K562 (cell line): ENCODE results near the gene ARFGAP1. TPM values are rescaled to one million over a fixed set of nuclear protein-coding genes. Genes with fewer than 3 reads are reported as not detected.
A peak's percentile ranks its signal among the peaks of the same experiment; 100 is the strongest.

ENCODE experiments used
- ATAC-seq: fragments of 200-7000 bp; cut with Tn5 transposase; 3 replicates; pipeline ENCODE4 v1.9.1; 2020; ENCODE audit warnings: moderate library complexity
- BruUV-seq: library from RNA; stranded (reverse); fragments of 400-500 nt; replicated peaks from 2 replicates; lab custom pipeline; 2021; lab: Mats Ljungman, UMichigan
- CTCF ChIA-PET: fragments of 300-600 bp; formaldehyde crosslinking; extraction: SDS; loops from one replicate; lab custom pipeline; 2021; ENCODE audit warnings: low intra/inter-chr PET ratio; lab: Yijun Ruan, JAX
- POLR2A ChIA-PET: fragments of 300-600, 350-650 bp; sonication (Branson Sonifier 250); formaldehyde crosslinking; extraction: SDS; loops from one replicate; lab custom pipeline; 2021; ENCODE audit warnings: antibody characterized with exemption, inconsistent platforms; lab: Yijun Ruan, JAX
- DNase-seq, 4 experiments: peaks; one replicate each; pipeline versions ENCODE4 v3.0.0 to v3.0.0-alpha.2; 2011 to 2018; ENCODE audit warnings: low spot score in 3 of 4, mixed read lengths in 3 of 4; ENCODE audit errors: extremely low read depth in 1 of 4
- FAIRE-seq: peaks from 2 replicates; lab custom pipeline; 2011; peaks lifted over from hg19 to GRCh38; lab: Jason Lieb, UNC
- H2AFZ ChIP-seq: 2 replicates; pipeline ENCODE4 v1.6.0; 2011; ENCODE audit warnings: low read depth, low read length, control low read depth, inconsistent platforms
- H3K27ac ChIP-seq: fragments of 200-600 bp; 3 replicates; pipeline ENCODE4 v1.8.0; 2011; ENCODE audit warnings: low read depth, mild to moderate bottlenecking, control low read depth, inconsistent platforms, low read length, moderate library complexity, mixed read lengths; ENCODE audit errors: extremely low read depth
- H3K27me3 ChIP-seq, 2 experiments: fragments of 300-600 bp in 1 of 2; 2 replicates in 1 of 2; 3 replicates in 1 of 2; pipeline versions ENCODE4 v1.6.0 to v1.8.0; 2011; ENCODE audit warnings: inconsistent platforms in 2 of 2, low read length in 2 of 2, mild to moderate bottlenecking in 1 of 2, mixed read lengths in 1 of 2, moderate library complexity in 1 of 2; ENCODE audit not compliant: control insufficient read depth in 2 of 2, insufficient read depth in 2 of 2
- H3K36me3 ChIP-seq: fragments of 300-600 bp; 3 replicates; pipeline ENCODE4 v1.8.0; 2011; ENCODE audit warnings: mild to moderate bottlenecking, low read length, inconsistent platforms; ENCODE audit not compliant: control insufficient read depth, insufficient read depth
- H3K4me1 ChIP-seq, 2 experiments: fragments of 200-600 bp in 1 of 2; replicated peaks in 1 of 2; 2 replicates in 1 of 2; 3 replicates in 1 of 2; pipeline versions ENCODE4 v1.5.1 to v1.8.0; 2011; ENCODE audit warnings: inconsistent platforms in 2 of 2, low read length in 2 of 2, mild to moderate bottlenecking in 1 of 2, mixed read lengths in 1 of 2, moderate library complexity in 1 of 2; ENCODE audit not compliant: control insufficient read depth in 2 of 2, insufficient read depth in 2 of 2
- H3K4me2 ChIP-seq: 2 replicates; pipeline ENCODE4 v1.6.1; 2011; ENCODE audit warnings: low read length, control low read depth, inconsistent platforms, mixed read lengths; ENCODE audit not compliant: insufficient read depth
- H3K4me3 ChIP-seq: fragments of 200-600 bp; sonication (generic), shearing (Covaris generic); 2 replicates; pipeline ENCODE4 v1.5.1; 2016; ENCODE audit warnings: control low read depth, inconsistent platforms
- H3K79me2 ChIP-seq: fragments of 200-600 bp; 3 replicates; pipeline ENCODE4 v1.8.0; 2011; ENCODE audit warnings: low read length, inconsistent platforms; ENCODE audit not compliant: control insufficient read depth, insufficient read depth
- H3K9ac ChIP-seq, 2 experiments: 2 replicates each; pipeline versions ENCODE4 v1.6.0 to v1.6.1; 2011; ENCODE audit warnings: low read depth in 2 of 2, low read length in 2 of 2, control low read depth in 1 of 2, inconsistent platforms in 1 of 2, mild to moderate bottlenecking in 1 of 2, mixed read lengths in 1 of 2; ENCODE audit not compliant: insufficient read depth in 1 of 2
- H3K9me1 ChIP-seq: one replicate; pipeline ENCODE4 v1.6.0; 2011; ENCODE audit warnings: inconsistent platforms, mild to moderate bottlenecking, low read length, moderate library complexity; ENCODE audit not compliant: control insufficient read depth, insufficient read depth
- H3K9me3 ChIP-seq: replicated peaks from 2 replicates; pipeline ENCODE4 v1.5.1; 2011; ENCODE audit warnings: low read depth, low read length, inconsistent platforms; ENCODE audit not compliant: control insufficient read depth, insufficient read depth
- H4K20me1 ChIP-seq: replicated peaks from 2 replicates; pipeline ENCODE4 v1.6.1; 2011; ENCODE audit warnings: low read length, inconsistent platforms, mixed read lengths; ENCODE audit not compliant: control insufficient read depth, insufficient read depth
- E2F6 ChIP-seq, 2 experiments: IDR thresholded peaks; 2 replicates each; pipeline ENCODE4 v1.6.1; 2011; ENCODE audit warnings: borderline replicate concordance in 1 of 2, control low read depth in 1 of 2, low read depth in 1 of 2, low read length in 1 of 2, mild to moderate bottlenecking in 1 of 2, mixed read lengths in 1 of 2, moderate library complexity in 1 of 2; ENCODE audit not compliant: insufficient read depth in 1 of 2, insufficient read length in 1 of 2, poor library complexity in 1 of 2, severe bottlenecking in 1 of 2; ENCODE audit errors: extremely low read depth in 1 of 2
- ZKSCAN3 ChIP-seq: fragments of 250-450 bp; sonication (Bioruptor Pico); IDR thresholded peaks from 2 replicates; pipeline ENCODE4 v1.4.0; 2020
- WGBS: fragments of 100-300 bp; shearing (Covaris generic); methylation state at CpG from one replicate; pipeline ENCODE4 v1.1.6; 2016; ENCODE audit warnings: low coverage, mixed read lengths; ENCODE audit not compliant: insufficient coverage; ENCODE audit errors: missing lambda C conversion rate; 5-methylcytosine and 5-hydroxymethylcytosine counted together
- in situ Hi-C: fragments of 300-500 bp; cut with MboI; formaldehyde crosslinking; loops from 4 replicates; pipeline ENCODE4 v1.15.0; 2018; ENCODE audit warnings: inconsistent platforms, mixed read lengths
- intact Hi-C: fragments of 100-400 bp; cut with micrococcal nuclease; formaldehyde crosslinking; loops from 2 replicates; pipeline ENCODE4 v1.14.2; 2022
- polyA plus RNA-seq, 8 experiments: library from polyadenylated mRNA; depleted of rRNA in 4 of 8; stranded (reverse) in 5 of 8; unstranded in 3 of 8; fragments of >200 nt; fragmentation: Nextera tagmentation in 2 of 8; fragmentation: Illumina TruSeq in 1 of 8; extraction: Ambion mirVana in 2 of 8; extraction: Trizol in 1 of 8; gene quantifications; 2 replicates each; pipeline versions ENCODE4 v1.2.1 to v1.2.3, GENCODE V29; 2011 to 2014; ENCODE audit warnings: inconsistent platforms in 1 of 8, missing spikeins in 1 of 8
- total RNA-seq, 7 experiments: library from RNA; depleted of rRNA in 6 of 7; stranded (reverse); fragments of >200 nt in 6 of 7; fragmentation: Illumina TruSeq in 2 of 7; extraction: Trizol in 2 of 7; gene quantifications; 2 replicates each; pipeline versions ENCODE4 v1.2.1 to v1.2.3, GENCODE V29; 2011 to 2021; ENCODE audit warnings: low replicate concordance in 1 of 7

The ARFGAP1 gene
- total and polyA plus RNA-seq, 9 of the 15 experiments (the other 6 are each of a cell fraction or from before 2014, with no cell fraction given) = 0.53 to 102 (median 33.5) TPM

- no peaks in the 10 kb centered on the region for H3K9me1 ChIP-seq
- ATAC-seq (no peak), DNase-seq (no peak), FAIRE-seq (no peak)
- BruUV-seq = no TSS peak
- ChIA-PET POLR2A (interaction anchor here (0.7 to 1.2 kb wide), 3 partner anchors 9 to 60 kb away, joined by 3 to 5 read pairs (median 5); partner anchors contain the start of gene BIRC7), CTCF (no interaction called here)
- peaks cover 22 to 49% of the 10 kb centered on the region in 2 experiments for H3K27me3 ChIP-seq
- WGBS = 16% methylated on average over 18 of the region's 19 CpGs
- H3K27ac ChIP-seq = no peak overlapping the region
- peak in 1 of 2 experiments; percentile 2 for TF ChIP-seq E2F6 (IDR thresholded peaks at IDR 0.05; ENCODE audit: borderline replicate concordance in 1 of 2, extremely low read depth in 1 of 2, insufficient read depth in 1 of 2, insufficient read length in 1 of 2, low read depth in 1 of 2, low read length in 1 of 2, poor library complexity in 1 of 2, severe bottlenecking in 1 of 2)
- TF ChIP-seq ZKSCAN3 (CRISPR knock-in tag) = no peak
- intact Hi-C loops (loop anchor here (5.0 kb wide), 1 partner anchor 66 kb away; the partner anchor contains the start of gene COL20A1), in situ Hi-C loops (no loop called here)
- no peaks in the 10 kb centered on the region for H4K20me1 ChIP-seq
- H3K36me3 ChIP-seq = no peaks in the 10 kb centered on the region
- no peak overlapping the region for H3K4me2 ChIP-seq
- no peak overlapping the region for H2AFZ ChIP-seq
- peaks cover 0 to 15% of the 10 kb centered on the region in 2 experiments; a peak in 1 of 5 replicates for H3K4me1 ChIP-seq
- no peaks in the 10 kb centered on the region for H3K79me2 ChIP-seq
- H3K9me3 ChIP-seq = no peaks in the 10 kb centered on the region
- H3K4me3 ChIP-seq = no peak overlapping the region
- H3K9ac ChIP-seq = no peak overlapping the region; a peak in 1 of 4 replicates
Measured at GRCh38 chr20:63226042-63226943, 46.3 kb upstream of the ARFGAP1 start.
